ENCODE data around the gene CLEC4F. TPM values are rescaled to one million over a fixed set of nuclear protein-coding genes. Genes with fewer than 3 reads are reported as not detected.
A peak's percentile ranks its signal among the peaks of the same experiment; 100 is the strongest.

CLEC4F gene
- total and polyA plus RNA-seq, 2 donors (not counting 1 experiment from before 2014, with no cell fraction given) = not detected

DNA sequence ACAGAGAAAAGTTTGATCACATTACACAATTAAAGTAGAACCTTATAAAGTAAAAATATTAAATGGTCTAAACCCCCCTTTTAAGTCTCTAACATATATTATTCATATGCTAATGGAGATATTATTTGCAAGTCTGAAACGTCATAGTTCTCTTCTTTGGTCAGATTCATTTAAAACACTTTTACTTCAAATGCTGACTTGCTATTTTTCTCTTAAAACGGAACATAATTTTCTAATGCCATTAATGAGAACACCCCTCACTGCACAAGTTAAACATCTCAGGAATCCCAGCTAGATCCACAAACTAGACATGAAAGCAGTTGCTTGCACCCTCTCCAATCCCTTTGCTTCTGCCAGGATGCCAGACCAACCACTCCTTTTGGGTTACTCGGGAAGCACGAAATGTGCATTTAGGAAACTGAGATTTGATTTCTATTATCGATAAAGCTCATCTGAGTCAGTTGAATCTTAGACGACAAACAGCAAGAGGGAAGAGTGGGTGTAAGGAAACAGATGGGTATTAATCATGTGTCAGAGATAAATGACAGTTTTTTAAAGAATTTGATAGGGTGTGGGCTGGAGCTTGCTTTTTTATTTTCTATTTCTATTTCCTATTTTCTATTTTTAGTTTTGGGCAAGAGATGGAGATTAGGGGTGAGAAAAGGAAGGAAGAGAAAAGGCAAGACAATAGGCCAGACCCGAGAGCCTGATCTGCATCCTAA is 53.9 kb downstream of the CLEC4F start:
- WGBS (ENCODE audit: insufficient coverage) = 8% methylated on average over 3 of the region's 7 CpGs
- Histone ChIP-seq H3K36me3 (replicated peaks in 1 of 2; ENCODE audit: control extremely low read depth in 1 of 2, control insufficient read depth in 1 of 2, extremely low read depth in 1 of 2, insufficient read depth in 2 of 2, low read length in 1 of 2) (no peaks in the 10 kb centered on the region), H3K27me3 (replicated peaks in 1 of 4; ENCODE audit: control extremely low read depth in 1 of 4, control insufficient read depth in 3 of 4, insufficient read depth in 4 of 4, low read length in 3 of 4) (peaks cover 0 to 11% (median 3%) of the 10 kb centered on the region in 4 experiments), H4K20me1 (ENCODE audit: control insufficient read depth, insufficient read depth, low read length, poor library complexity, severe bottlenecking) (peaks cover 6% of the 10 kb centered on the region), H3K79me2 (ENCODE audit: control insufficient read depth, insufficient read depth, low read length) (peaks cover 19% of the 10 kb centered on the region), H3K4me1 (ENCODE audit: control insufficient read depth in 2 of 2, insufficient read depth in 2 of 2, low read length in 2 of 2) (peaks cover 9 to 13% of the 10 kb centered on the region in 2 donors), H3K9ac (ENCODE audit: low read length) (peak overlapping the region; percentile 78), H2AFZ (ENCODE audit: insufficient read depth, low read depth, low read length, poor library complexity, severe bottlenecking) (peak overlapping the region; percentile 81), H3K4me2 (replicated peaks; ENCODE audit: low read depth, low read length, poor library complexity, severe bottlenecking) (peak overlapping the region; percentile 90), H3K4me3 (ENCODE audit: control extremely low read depth in 1 of 5, extremely low read depth in 1 of 5, insufficient read depth in 1 of 5, low read depth in 2 of 5, low read length in 4 of 5) (peak overlapping the region in 4 of 5 experiments; percentile 66 to 78 (median 76)), H3K9me3 (ENCODE audit: control extremely low read depth in 1 of 3, control insufficient read depth in 2 of 3, insufficient read depth in 1 of 3, low read length in 2 of 3) (peaks cover 0 to 1% (median 0%) of the 10 kb centered on the region in 3 donors), H3K27ac (ENCODE audit: low read length in 2 of 2) (peak overlapping the region in 1 of 2 donors; percentile 73)
- H3K27ac Mint-ChIP-seq = peak overlapping the region; percentile 89
- no peak for ATAC-seq (ENCODE audit: low read depth)
- ChIA-PET POLR2A (interaction anchor here (0.7 kb wide), 1 partner anchor 52 kb away, joined by 3 read pairs; no protein-coding TSS in a partner anchor), CTCF (no interaction called here)
- DNase-seq = no peak
- no peaks in the 10 kb centered on the region for H3K9me3 Mint-ChIP-seq (ENCODE audit: insufficient read depth)
- TF ChIP-seq, protein P1, sequence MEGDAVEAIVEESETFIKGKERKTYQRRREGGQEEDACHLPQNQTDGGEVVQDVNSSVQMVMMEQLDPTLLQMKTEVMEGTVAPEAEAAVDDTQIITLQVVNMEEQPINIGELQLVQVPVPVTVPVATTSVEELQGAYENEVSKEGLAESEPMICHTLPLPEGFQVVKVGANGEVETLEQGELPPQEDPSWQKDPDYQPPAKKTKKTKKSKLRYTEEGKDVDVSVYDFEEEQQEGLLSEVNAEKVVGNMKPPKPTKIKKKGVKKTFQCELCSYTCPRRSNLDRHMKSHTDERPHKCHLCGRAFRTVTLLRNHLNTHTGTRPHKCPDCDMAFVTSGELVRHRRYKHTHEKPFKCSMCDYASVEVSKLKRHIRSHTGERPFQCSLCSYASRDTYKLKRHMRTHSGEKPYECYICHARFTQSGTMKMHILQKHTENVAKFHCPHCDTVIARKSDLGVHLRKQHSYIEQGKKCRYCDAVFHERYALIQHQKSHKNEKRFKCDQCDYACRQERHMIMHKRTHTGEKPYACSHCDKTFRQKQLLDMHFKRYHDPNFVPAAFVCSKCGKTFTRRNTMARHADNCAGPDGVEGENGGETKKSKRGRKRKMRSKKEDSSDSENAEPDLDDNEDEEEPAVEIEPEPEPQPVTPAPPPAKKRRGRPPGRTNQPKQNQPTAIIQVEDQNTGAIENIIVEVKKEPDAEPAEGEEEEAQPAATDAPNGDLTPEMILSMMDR (IDR thresholded peaks at IDR 0.05) = no peak
- TF ChIP-seq EZH2 (IDR thresholded peaks at IDR 0.05; ENCODE audit: borderline replicate concordance, insufficient read depth, low read depth, low read length, poor library complexity, severe bottlenecking) = no peak
- H3K4me3 Mint-ChIP-seq = peak overlapping the region; percentile 91
- intact Hi-C loops (cut with micrococcal nuclease) = loop anchor here (5.0 kb wide), 1 partner anchor 464 kb away; the partner anchor contains the start of gene FAM136A
- H3K4me1 Mint-ChIP-seq = peaks cover 29% of the 10 kb centered on the region
- peaks cover 20% of the 10 kb centered on the region for H3K27me3 Mint-ChIP-seq

DNA sequence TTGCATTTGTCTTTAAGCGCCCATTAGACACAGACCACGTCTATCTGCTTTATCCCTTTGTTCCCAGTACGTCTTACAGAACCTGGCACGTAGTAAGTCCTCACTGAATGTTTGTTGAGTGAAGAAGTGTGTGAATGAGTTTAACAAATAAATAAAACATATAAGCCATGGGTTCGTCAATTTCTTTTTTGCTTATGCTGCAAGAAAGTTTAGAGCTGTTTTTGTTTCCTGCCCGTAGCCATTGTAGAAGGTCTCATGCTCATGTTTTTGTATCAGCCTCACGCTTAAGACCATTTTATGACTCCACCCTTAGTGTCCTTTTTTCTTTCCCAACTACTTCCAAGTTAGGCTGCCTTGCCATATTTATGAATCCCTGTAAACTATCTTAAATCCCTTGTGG is 54.9 kb downstream of the CLEC4F start:
- POLR2A ChIA-PET = no interaction called here

More for the DNA sequence above, 54.9 kb downstream of the CLEC4F start:
- H3K4me1 ChIP-seq (ENCODE audit: control insufficient read depth in 2 of 2, insufficient read depth in 2 of 2, low read length in 2 of 2) = peaks cover 9 to 13% of the 10 kb centered on the region in 2 donors
- CTCF ChIA-PET = no interaction called here
- H3K27me3 ChIP-seq (replicated peaks in 1 of 4; ENCODE audit: control extremely low read depth in 1 of 4, control insufficient read depth in 3 of 4, insufficient read depth in 4 of 4, low read length in 3 of 4) = peaks cover 0 to 6% (median 2%) of the 10 kb centered on the region in 4 experiments
- DNase-seq = no peak
- peaks cover 24% of the 10 kb centered on the region for H3K79me2 ChIP-seq (ENCODE audit: control insufficient read depth, insufficient read depth, low read length)
- H3K9me3 ChIP-seq (ENCODE audit: control extremely low read depth in 1 of 3, control insufficient read depth in 2 of 3, insufficient read depth in 1 of 3, low read length in 2 of 3) = peaks cover 0 to 1% (median 0%) of the 10 kb centered on the region in 3 donors
- no peak overlapping the region for H3K9ac ChIP-seq (ENCODE audit: low read length)
- intact Hi-C loops (cut with micrococcal nuclease) = loop anchor here (5.0 kb wide), 1 partner anchor 463 kb away; the partner anchor contains the start of gene FAM136A
- H4K20me1 ChIP-seq (ENCODE audit: control insufficient read depth, insufficient read depth, low read length, poor library complexity, severe bottlenecking) = peaks cover 7% of the 10 kb centered on the region
- H2AFZ ChIP-seq (ENCODE audit: insufficient read depth, low read depth, low read length, poor library complexity, severe bottlenecking) = no peak overlapping the region
- no peak for TF ChIP-seq EZH2 (IDR thresholded peaks at IDR 0.05; ENCODE audit: borderline replicate concordance, insufficient read depth, low read depth, low read length, poor library complexity, severe bottlenecking)
- TF ChIP-seq, protein P1 (IDR thresholded peaks at IDR 0.05) = no peak
- no peak overlapping the region for H3K4me2 ChIP-seq (replicated peaks; ENCODE audit: low read depth, low read length, poor library complexity, severe bottlenecking)
- no peak overlapping the region for H3K4me3 ChIP-seq (ENCODE audit: control extremely low read depth in 1 of 5, extremely low read depth in 1 of 5, insufficient read depth in 1 of 5, low read depth in 2 of 5, low read length in 4 of 5)
- no peak for ATAC-seq (ENCODE audit: low read depth)
- H3K27ac Mint-ChIP-seq = no peak overlapping the region
- WGBS (ENCODE audit: insufficient coverage) = 100% methylated on average over 2 of the region's 7 CpGs
- no peaks in the 10 kb centered on the region for H3K36me3 ChIP-seq (replicated peaks in 1 of 2; ENCODE audit: control extremely low read depth in 1 of 2, control insufficient read depth in 1 of 2, extremely low read depth in 1 of 2, insufficient read depth in 2 of 2, low read length in 1 of 2)
- no peaks in the 10 kb centered on the region for H3K9me3 Mint-ChIP-seq (ENCODE audit: insufficient read depth)
- H3K4me3 Mint-ChIP-seq = no peak overlapping the region
- no peak overlapping the region for H3K27ac ChIP-seq (ENCODE audit: low read length in 2 of 2)
- H3K4me1 Mint-ChIP-seq = peaks cover 31% of the 10 kb centered on the region
- peaks cover 20% of the 10 kb centered on the region for H3K27me3 Mint-ChIP-seq

Data from B cell (primary cell).